NCI-H345 (cell line): ENCODE results near the gene RNH1.
"Not testable (repeated sequence)": the region's sequence is repeated elsewhere in the genome, so short reads cannot be mapped to it uniquely, and the experiment has no call there.

Experiments used
- DNase-seq: peaks from one replicate; lab custom pipeline; 2025; lab: John Stamatoyannopoulos, UW

Gene RNH1

GRCh38 chr11:477052-477715 is 29.9 kb downstream of the RNH1 start:
- no peak for DNase-seq

GRCh38 chr11:476416-476815 is 30.6 kb downstream of the RNH1 start:
- no peak for DNase-seq

GRCh38 chr11:475941-476340 is 31.1 kb downstream of the RNH1 start:
- DNase-seq: no peak

GRCh38 chr11:474914-475506 is 32.0 kb downstream of the RNH1 start:
- no peak for DNase-seq

GRCh38 chr11:473962-474785 is 32.9 kb downstream of the RNH1 start:
- no peak for DNase-seq

- no peak for DNase-seq
Measured at GRCh38 chr11:473415-473814, 33.6 kb downstream of the RNH1 start.

GRCh38 chr11:472816-473215 is 34.2 kb downstream of the RNH1 start:
- DNase-seq: no peak

- no peak for DNase-seq
Measured at GRCh38 chr11:472272-472671, 34.8 kb downstream of the RNH1 start.

- DNase-seq: no peak
Measured at GRCh38 chr11:471468-472145, 35.4 kb downstream of the RNH1 start.

- no peak for DNase-seq
Measured at GRCh38 chr11:469684-470560, 37.1 kb downstream of the RNH1 start.

GRCh38 chr11:469026-469683 is 37.9 kb downstream of the RNH1 start:
- not testable (repeated sequence) for DNase-seq

- no peak for DNase-seq
Measured at GRCh38 chr11:468493-468892, 38.5 kb downstream of the RNH1 start.

GRCh38 chr11:468036-468435 is 39.0 kb downstream of the RNH1 start:
- DNase-seq: no peak

- no peak for DNase-seq
Measured at GRCh38 chr11:465896-466530, 41.0 kb downstream of the RNH1 start.

- no peak for DNase-seq
Measured at GRCh38 chr11:464316-464715, 42.7 kb downstream of the RNH1 start.

- DNase-seq: no peak
Measured at GRCh38 chr11:462107-462890, 44.7 kb downstream of the RNH1 start.

- DNase-seq: no peak
Measured at GRCh38 chr11:461626-462025, 45.4 kb downstream of the RNH1 start.

GRCh38 chr11:460331-461199 is 46.5 kb downstream of the RNH1 start:
- DNase-seq: no peak
